Adipose tissue (tissue), 3 donors: Measurements from ENCODE around the gene HSPA12A. TPM values are rescaled to one million over a fixed set of nuclear protein-coding genes. Genes with fewer than 3 reads are reported as not detected.

Source experiments
- H3K27ac ChIP-seq: one replicate; pipeline ENCODE4 v1.5.1; 2013; ENCODE audit warnings: low read depth, low read length
- WGBS, 3 donors: extraction: QIAGEN DNeasy Blood & Tissue Kit; methylation state at CpG; one replicate each; pipeline ENCODE4 v1.1.7; 2013; 5-methylcytosine and 5-hydroxymethylcytosine counted together
- polyA plus RNA-seq, 3 donors: library from polyadenylated mRNA; stranded (reverse); fragments of 200-250 nt; gene quantifications; one replicate each; pipeline ENCODE4 v1.2.3, GENCODE V29; 2013
- donor health status: healthy with polysubstance abuse.
- donor health status: Bipolar disorder and iron deficiency.
- donor health status: healthy.

The HSPA12A gene
- polyA plus RNA-seq, 3 donors, result 4.8 to 30.8 (median 10.5) TPM

DNA sequence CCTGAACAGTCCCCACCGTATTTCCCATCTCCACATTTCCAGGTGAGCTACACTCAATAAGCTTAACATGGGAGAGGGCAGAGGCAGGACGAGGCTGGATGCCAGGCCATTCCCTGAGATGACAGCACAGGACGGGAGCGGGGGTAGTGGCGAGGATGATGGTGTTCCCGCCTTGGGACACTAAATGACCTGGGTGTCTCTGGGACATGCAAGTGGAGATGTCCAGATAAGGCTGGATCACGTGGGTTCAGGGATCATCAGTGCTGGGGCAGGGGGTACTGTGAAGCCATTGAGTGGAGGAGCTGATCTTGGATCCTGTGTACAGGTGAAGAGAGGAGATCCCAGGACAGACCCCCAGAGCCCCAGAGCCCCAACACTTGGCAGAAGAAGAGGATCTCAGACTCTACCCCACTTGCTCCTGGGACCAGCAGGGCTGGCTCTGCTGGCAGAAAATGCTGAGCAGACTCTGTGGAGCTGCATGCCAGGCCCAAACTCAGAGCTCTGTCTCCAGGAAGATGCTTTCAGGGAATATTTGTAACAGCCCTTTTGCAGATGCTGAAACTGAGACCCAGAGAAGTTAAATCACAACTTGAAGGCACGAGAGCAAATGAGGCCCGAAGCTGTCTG lies 29.7 kb upstream of the HSPA12A start:
- WGBS, 3 donors, result 73 to 87% (median 77%) methylated on average over 9 of the region's 9 CpGs

GRCh38 chr10:116771101-116771958 lies 29.0 kb upstream of the HSPA12A start:
- H3K27ac ChIP-seq, result no peak overlapping the region
- WGBS, 3 donors, result 46 to 76% (median 52%) methylated on average over 18 of the region's 18 CpGs

More for the DNA sequence above, 29.7 kb upstream of the HSPA12A start:
- H3K27ac ChIP-seq, result no peak overlapping the region

DNA sequence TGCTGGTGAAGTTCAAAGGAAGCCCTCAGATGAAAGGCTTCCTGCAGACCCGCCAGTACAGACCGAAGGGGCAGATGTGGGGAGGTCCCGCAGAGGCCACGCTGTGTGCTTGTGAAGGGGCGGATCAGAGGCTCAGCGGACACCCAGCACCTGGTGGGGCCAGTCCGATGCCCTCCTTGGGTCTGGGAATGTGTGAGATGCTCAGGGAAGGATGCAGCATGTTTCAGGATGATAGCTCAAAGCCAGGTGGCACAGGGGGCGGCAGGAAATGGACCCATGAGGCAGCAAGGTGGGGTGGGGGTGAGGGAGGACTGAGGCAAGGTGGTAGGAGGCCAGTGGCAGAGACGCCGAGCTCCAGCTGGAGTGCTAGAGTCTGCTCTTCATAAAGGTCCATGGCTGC lies 27.9 kb upstream of the HSPA12A start:
- no peak overlapping the region for H3K27ac ChIP-seq
- 85 to 87% (median 87%) methylated on average over 10 of the region's 10 CpGs for WGBS, 3 donors

DNA sequence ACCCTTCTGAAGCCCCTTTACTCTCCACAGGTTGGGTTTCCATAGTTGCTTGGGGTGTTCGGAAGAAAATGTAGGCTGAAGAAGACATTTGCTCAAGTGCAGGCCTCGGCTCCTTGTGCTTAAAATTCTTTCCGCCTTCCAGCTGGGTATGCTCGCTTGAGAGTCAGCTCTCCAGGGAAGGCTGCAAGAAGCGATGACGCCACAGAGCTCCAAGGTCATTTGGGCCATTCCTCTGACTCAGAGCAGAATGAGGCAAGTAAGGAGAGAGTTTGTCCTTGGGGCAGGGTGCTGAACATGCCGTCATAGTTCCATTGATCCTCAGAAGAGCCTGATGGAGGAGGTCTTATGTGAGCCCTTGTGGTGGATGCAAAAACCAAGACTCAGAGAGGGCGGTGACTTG lies 27.4 kb upstream of the HSPA12A start:
- WGBS, 3 donors, result 71 to 80% (median 75%) methylated on average over 8 of the region's 8 CpGs
- H3K27ac ChIP-seq, result no peak overlapping the region

- no peak overlapping the region for H3K27ac ChIP-seq
- 84 to 88% (median 86%) methylated on average over 7 of the region's 7 CpGs for WGBS, 3 donors
Observed at GRCh38 chr10:116769368-116769767, 27.0 kb upstream of the HSPA12A start.

GRCh38 chr10:116768786-116769185 lies 26.4 kb upstream of the HSPA12A start:
- 72 to 81% (median 79%) methylated on average over 4 of the region's 4 CpGs for WGBS, 3 donors
- no peak overlapping the region for H3K27ac ChIP-seq

DNA sequence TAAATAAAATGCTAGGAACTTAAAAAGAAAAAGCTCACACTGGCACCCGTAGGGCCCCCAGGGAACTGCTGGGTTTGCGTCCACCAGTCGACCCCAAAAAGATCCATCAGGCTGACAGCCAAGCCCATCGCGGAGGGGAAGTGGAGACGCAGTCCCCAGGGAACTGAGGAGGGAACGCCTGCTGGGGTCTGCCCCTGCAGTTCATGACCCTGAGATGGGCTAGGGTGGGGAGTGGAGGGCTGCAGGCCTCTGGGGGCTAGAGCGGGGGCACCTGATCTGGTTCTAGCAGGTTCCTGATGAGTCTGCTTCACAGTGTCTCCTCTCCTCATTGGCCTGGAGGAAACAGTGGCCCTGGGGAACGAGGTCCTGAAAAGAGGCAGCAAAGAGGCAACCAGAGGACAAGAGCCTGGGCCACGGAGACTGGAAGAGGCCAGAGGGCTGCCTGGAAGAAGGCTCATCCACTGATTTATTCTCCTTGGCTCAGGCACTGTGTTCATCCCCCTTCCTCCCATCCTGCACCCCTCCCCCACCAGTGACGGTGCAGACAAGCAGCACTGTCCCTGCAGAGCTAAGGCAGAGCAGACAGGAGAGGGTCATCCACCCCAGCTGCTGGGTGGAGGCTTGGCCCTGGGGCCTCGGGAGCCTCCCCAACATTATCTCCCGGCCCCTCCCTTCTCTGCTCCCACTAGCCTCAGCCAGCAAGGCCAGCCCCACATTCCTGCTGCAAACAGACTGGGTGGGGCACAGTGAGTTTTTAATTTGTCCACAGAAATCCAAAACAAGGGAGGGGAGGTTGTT lies 24.7 kb upstream of the HSPA12A start:
- WGBS, 3 donors, result 22 to 43% (median 25%) methylated on average over 13 of the region's 13 CpGs

DNA sequence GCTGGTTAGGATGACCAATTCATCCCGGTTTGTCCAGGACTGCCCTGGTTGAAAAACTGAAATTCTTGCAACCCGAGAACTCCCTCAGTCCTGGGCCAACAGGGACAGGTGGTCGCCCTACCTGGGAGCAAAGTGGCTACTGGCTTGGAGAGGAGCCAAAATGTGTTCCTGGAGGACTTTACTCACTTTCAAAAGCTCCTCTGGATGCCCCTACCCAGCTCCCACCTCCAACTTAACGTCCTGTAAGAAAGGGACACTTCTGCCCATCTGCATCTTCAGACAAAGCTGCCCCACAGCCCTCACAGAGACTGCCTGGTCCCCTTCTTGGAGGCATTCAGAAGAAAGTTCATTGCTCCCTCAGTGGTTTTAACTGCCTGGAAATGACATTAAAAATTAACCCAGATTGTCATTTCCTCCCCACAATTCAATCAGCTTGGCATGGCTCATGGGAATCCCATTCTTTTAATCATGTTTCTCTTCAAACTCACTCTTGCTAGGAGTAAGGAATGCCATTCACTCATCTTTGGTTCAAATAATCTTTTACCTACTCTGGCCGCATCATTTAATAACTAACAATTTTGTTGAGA lies 24.0 kb upstream of the HSPA12A start:
- no peak overlapping the region for H3K27ac ChIP-seq
- 63 to 75% (median 68%) methylated on average over 5 of the region's 5 CpGs for WGBS, 3 donors

More for the DNA sequence above, 24.7 kb upstream of the HSPA12A start:
- no peak overlapping the region for H3K27ac ChIP-seq

DNA sequence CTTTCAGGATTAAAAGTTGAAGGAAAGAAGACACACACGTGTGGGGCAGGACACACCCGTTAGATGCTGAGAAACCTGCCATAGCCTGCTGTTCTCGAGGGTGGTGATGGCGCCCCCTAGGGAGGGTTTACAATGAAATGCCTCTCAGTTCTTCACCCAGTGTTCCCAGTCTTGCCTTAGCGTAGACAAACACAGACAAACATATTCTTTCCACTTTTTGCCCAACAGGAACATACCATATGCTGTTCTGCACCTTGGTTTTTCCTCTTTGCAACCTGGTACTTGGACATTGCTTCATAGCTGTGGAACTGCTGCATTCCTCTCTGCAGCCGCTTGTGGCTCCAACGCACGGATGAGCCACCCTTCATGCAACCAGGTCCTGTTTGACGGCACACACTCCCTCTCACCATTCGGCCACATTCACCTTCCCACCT lies 23.3 kb upstream of the HSPA12A start:
- WGBS, 3 donors, result 67 to 81% (median 72%) methylated on average over 10 of the region's 10 CpGs

GRCh38 chr10:116764979-116765378 lies 22.6 kb upstream of the HSPA12A start:
- H3K27ac ChIP-seq, result no peak overlapping the region

More for the DNA sequence above, 23.3 kb upstream of the HSPA12A start:
- H3K27ac ChIP-seq, result no peak overlapping the region

- WGBS, 3 donors, result 97 to 98% (median 98%) methylated on average over 2 of the region's 2 CpGs
- no peak overlapping the region for H3K27ac ChIP-seq
Observed at GRCh38 chr10:116763440-116763839, 21.1 kb upstream of the HSPA12A start.

DNA sequence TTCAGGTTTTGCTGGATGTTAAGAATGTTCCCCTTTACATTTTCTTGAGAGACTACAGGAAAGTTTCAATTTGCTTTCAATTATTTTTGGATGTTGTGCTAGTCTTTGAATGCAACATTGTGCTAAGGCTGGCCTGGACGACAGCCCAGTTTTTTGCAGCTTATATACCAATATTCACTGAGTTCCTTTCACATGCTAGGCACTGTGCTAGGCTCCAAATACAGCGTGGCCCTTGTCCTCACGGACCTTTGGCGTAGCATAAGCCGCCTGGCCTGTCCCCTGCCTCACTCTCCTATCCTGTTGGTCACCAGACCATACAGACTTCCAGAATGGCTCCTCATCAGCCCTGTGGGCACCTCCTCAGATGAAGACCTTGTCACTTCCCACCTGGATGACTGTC lies 19.5 kb upstream of the HSPA12A start:
- WGBS, 3 donors, result 77 to 83% (median 82%) methylated on average over 5 of the region's 5 CpGs
- no peak overlapping the region for H3K27ac ChIP-seq

GRCh38 chr10:116760919-116761318 lies 18.6 kb upstream of the HSPA12A start:
- WGBS, 3 donors, result 79 to 88% (median 80%) methylated on average over 8 of the region's 8 CpGs
- H3K27ac ChIP-seq, result no peak overlapping the region

- 73 to 89% (median 84%) methylated on average over 10 of the region's 10 CpGs for WGBS, 3 donors
- no peak overlapping the region for H3K27ac ChIP-seq
Observed at GRCh38 chr10:116757246-116757645, 14.9 kb upstream of the HSPA12A start.

GRCh38 chr10:116756277-116756676 lies 13.9 kb upstream of the HSPA12A start:
- WGBS, 3 donors, result 50 to 56% (median 53%) methylated on average over 8 of the region's 8 CpGs
- H3K27ac ChIP-seq, result no peak overlapping the region

GRCh38 chr10:116753759-116754158 lies 11.4 kb upstream of the HSPA12A start:
- 51 to 65% (median 56%) methylated on average over 8 of the region's 8 CpGs for WGBS, 3 donors

DNA sequence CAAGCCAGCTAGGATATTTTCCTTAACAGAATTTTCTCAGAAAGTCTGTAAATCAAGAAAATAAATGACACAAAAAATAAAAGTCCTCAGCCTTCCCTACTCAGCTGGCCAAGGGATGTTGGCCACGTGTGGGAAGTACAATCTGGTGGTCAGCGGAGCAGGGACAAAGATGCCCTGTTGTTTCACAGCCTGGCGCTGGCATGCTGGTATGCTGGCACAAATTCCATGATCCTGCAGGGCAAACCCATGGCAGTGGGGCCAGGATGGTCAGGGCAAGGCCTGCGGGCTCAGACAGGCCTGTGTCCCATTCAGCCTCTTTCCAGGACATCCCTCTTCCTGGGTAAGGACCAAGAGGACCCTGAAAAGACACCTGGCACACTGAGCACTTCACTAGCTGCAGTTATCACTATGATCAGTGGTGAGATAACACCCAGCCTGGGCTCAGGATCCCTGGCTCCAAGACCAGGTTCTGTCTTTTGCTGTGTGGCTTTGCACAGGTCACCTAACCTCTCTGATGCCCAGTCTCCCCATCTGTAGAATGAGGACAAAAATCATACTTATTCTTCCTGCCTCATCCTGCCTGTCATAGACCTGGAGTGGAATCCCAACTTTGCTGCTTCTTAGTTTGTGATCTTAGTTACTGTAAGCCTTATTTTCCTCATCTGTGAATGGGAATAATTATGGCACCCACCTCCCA lies 10.8 kb upstream of the HSPA12A start:
- no peak overlapping the region for H3K27ac ChIP-seq
- WGBS, 3 donors, result 83 to 91% (median 91%) methylated on average over 4 of the region's 4 CpGs

More at GRCh38 chr10:116753759-116754158, 11.4 kb upstream of the HSPA12A start:
- H3K27ac ChIP-seq, result no peak overlapping the region

GRCh38 chr10:116752563-116752962 lies 10.2 kb upstream of the HSPA12A start:
- WGBS, 3 donors, result 90 to 94% (median 91%) methylated on average over 1 of the region's 1 CpG
- H3K27ac ChIP-seq, result no peak overlapping the region
